ENCODE data around the gene KRT9. TPM values are rescaled to one million over a fixed set of nuclear protein-coding genes. Genes with fewer than 3 reads are reported as not detected.
"Not testable (repeated sequence)": the region's sequence is repeated elsewhere in the genome, so short reads cannot be mapped to it uniquely, and the experiment has no call there.

KRT9 gene
- polyA plus RNA-seq, 2 donors, result 0.12 to 0.24 TPM

- H3K27me3 ChIP-seq (ENCODE audit: control insufficient read depth in 1 of 2, insufficient read depth in 2 of 2, low read length in 2 of 2); H3K9me3 ChIP-seq (ENCODE audit: control insufficient read depth in 2 of 2, insufficient read depth in 1 of 2, low read depth in 1 of 2, low read length in 1 of 2); H3K4me3 ChIP-seq (ENCODE audit: low read depth in 1 of 2, low read length in 2 of 2); H3K27ac ChIP-seq (ENCODE audit: low read depth in 2 of 2, low read length in 1 of 2); H3K36me3 ChIP-seq (ENCODE audit: control insufficient read depth in 2 of 2, insufficient read depth in 2 of 2, low read length in 1 of 2): not testable (repeated sequence)
- peaks cover 0 to 15% of the 10 kb centered on the region in 2 donors for H3K4me1 ChIP-seq (ENCODE audit: control insufficient read depth in 2 of 2, insufficient read depth in 2 of 2, low read length in 1 of 2)
- WGBS, 2 donors, result 71 to 87% methylated on average over 4 of the region's 4 CpGs
Measured at GRCh38 chr17:41616486-41616885, 44.6 kb upstream of the KRT9 start.

GRCh38 chr17:41615454-41615853 is 43.6 kb upstream of the KRT9 start:
- Histone ChIP-seq H3K36me3 (ENCODE audit: control insufficient read depth in 2 of 2, insufficient read depth in 2 of 2, low read length in 1 of 2) (no peaks in the 10 kb centered on the region), H3K27me3 (ENCODE audit: control insufficient read depth in 1 of 2, insufficient read depth in 2 of 2, low read length in 2 of 2) (no peaks in the 10 kb centered on the region), H3K9me3 (ENCODE audit: control insufficient read depth in 2 of 2, insufficient read depth in 1 of 2, low read depth in 1 of 2, low read length in 1 of 2) (no peaks in the 10 kb centered on the region), H3K27ac (ENCODE audit: low read depth in 2 of 2, low read length in 1 of 2) (no peak overlapping the region), H3K4me3 (ENCODE audit: low read depth in 1 of 2, low read length in 2 of 2) (no peak overlapping the region), H3K4me1 (ENCODE audit: control insufficient read depth in 2 of 2, insufficient read depth in 2 of 2, low read length in 1 of 2) (peaks cover 0 to 10% of the 10 kb centered on the region in 2 donors)
- 26 to 30% methylated on average over 7 of the region's 7 CpGs for WGBS, 2 donors

- H3K27me3 ChIP-seq (ENCODE audit: control insufficient read depth in 1 of 2, insufficient read depth in 2 of 2, low read length in 2 of 2); H3K27ac ChIP-seq (ENCODE audit: low read depth in 2 of 2, low read length in 1 of 2); H3K36me3 ChIP-seq (ENCODE audit: control insufficient read depth in 2 of 2, insufficient read depth in 2 of 2, low read length in 1 of 2); H3K4me3 ChIP-seq (ENCODE audit: low read depth in 1 of 2, low read length in 2 of 2); H3K9me3 ChIP-seq (ENCODE audit: control insufficient read depth in 2 of 2, insufficient read depth in 1 of 2, low read depth in 1 of 2, low read length in 1 of 2): not testable (repeated sequence)
- WGBS, 2 donors, result 60 to 63% methylated on average over 9 of the region's 9 CpGs
- H3K4me1 ChIP-seq (ENCODE audit: control insufficient read depth in 2 of 2, insufficient read depth in 2 of 2, low read length in 1 of 2), result peaks cover 0 to 10% of the 10 kb centered on the region in 2 donors
Measured at GRCh38 chr17:41614767-41615166, 42.9 kb upstream of the KRT9 start.

- H3K27ac ChIP-seq (ENCODE audit: low read depth in 2 of 2, low read length in 1 of 2), result no peak overlapping the region
Measured at GRCh38 chr17:41614098-41614497, 42.2 kb upstream of the KRT9 start.

GRCh38 chr17:41613277-41614082 is 41.6 kb upstream of the KRT9 start:
- Histone ChIP-seq H3K9me3 (ENCODE audit: control insufficient read depth in 2 of 2, insufficient read depth in 1 of 2, low read depth in 1 of 2, low read length in 1 of 2) (no peaks in the 10 kb centered on the region), H3K27ac (ENCODE audit: low read depth in 2 of 2, low read length in 1 of 2) (peak overlapping the region in 1 of 2 donors; percentile 79), H3K36me3 (ENCODE audit: control insufficient read depth in 2 of 2, insufficient read depth in 2 of 2, low read length in 1 of 2) (no peaks in the 10 kb centered on the region), H3K4me1 (ENCODE audit: control insufficient read depth in 2 of 2, insufficient read depth in 2 of 2, low read length in 1 of 2) (peaks cover 0 to 7% of the 10 kb centered on the region in 2 donors), H3K27me3 (ENCODE audit: control insufficient read depth in 1 of 2, insufficient read depth in 2 of 2, low read length in 2 of 2) (no peaks in the 10 kb centered on the region), H3K4me3 (ENCODE audit: low read depth in 1 of 2, low read length in 2 of 2) (no peak overlapping the region)
- WGBS, 2 donors, result 80 to 89% methylated on average over 11 of the region's 11 CpGs

More at GRCh38 chr17:41614098-41614497, 42.2 kb upstream of the KRT9 start:
- H3K4me1 ChIP-seq (ENCODE audit: control insufficient read depth in 2 of 2, insufficient read depth in 2 of 2, low read length in 1 of 2), result peaks cover 0 to 9% of the 10 kb centered on the region in 2 donors
- H3K4me3 ChIP-seq (ENCODE audit: low read depth in 1 of 2, low read length in 2 of 2), result no peak overlapping the region
- no peaks in the 10 kb centered on the region for H3K9me3 ChIP-seq (ENCODE audit: control insufficient read depth in 2 of 2, insufficient read depth in 1 of 2, low read depth in 1 of 2, low read length in 1 of 2)
- H3K36me3 ChIP-seq (ENCODE audit: control insufficient read depth in 2 of 2, insufficient read depth in 2 of 2, low read length in 1 of 2), result no peaks in the 10 kb centered on the region
- no peaks in the 10 kb centered on the region for H3K27me3 ChIP-seq (ENCODE audit: control insufficient read depth in 1 of 2, insufficient read depth in 2 of 2, low read length in 2 of 2)
- 88 to 89% methylated on average over 5 of the region's 5 CpGs for WGBS, 2 donors

- not testable (repeated sequence) for H3K4me1 ChIP-seq (ENCODE audit: control insufficient read depth in 2 of 2, insufficient read depth in 2 of 2, low read length in 1 of 2)
- peak within 1 kb of the TSS; percentile 38 to 45 for H3K4me3 ChIP-seq (ENCODE audit: low read depth in 1 of 2, low read length in 2 of 2)
- peak within 1 kb of the TSS in 1 of 2 donors; percentile 79 for H3K27ac ChIP-seq (ENCODE audit: low read depth in 2 of 2, low read length in 1 of 2)
Measured at GRCh38 chr17:41612376-41613160, 40.7 kb upstream of the KRT9 start, which contains the start of gene KRT16. Gene KRT16, minus strand, starts transcription at chr17:41612767. Its CDS starts 79 bp downstream, at chr17:41612688.

GRCh38 chr17:41610965-41611640 is 39.2 kb upstream of the KRT9 start:
- 84 to 94% methylated on average over 25 of the region's 25 CpGs for WGBS, 2 donors
- Histone ChIP-seq H3K27ac (ENCODE audit: low read depth in 2 of 2, low read length in 1 of 2) (peak overlapping the region in 1 of 2 donors; percentile 27), H3K4me1 (ENCODE audit: control insufficient read depth in 2 of 2, insufficient read depth in 2 of 2, low read length in 1 of 2) (peaks cover 0 to 7% of the 10 kb centered on the region in 2 donors), H3K36me3 (ENCODE audit: control insufficient read depth in 2 of 2, insufficient read depth in 2 of 2, low read length in 1 of 2) (no peaks in the 10 kb centered on the region), H3K27me3 (ENCODE audit: control insufficient read depth in 1 of 2, insufficient read depth in 2 of 2, low read length in 2 of 2) (no peaks in the 10 kb centered on the region), H3K9me3 (ENCODE audit: control insufficient read depth in 2 of 2, insufficient read depth in 1 of 2, low read depth in 1 of 2, low read length in 1 of 2) (no peaks in the 10 kb centered on the region), H3K4me3 (ENCODE audit: low read depth in 1 of 2, low read length in 2 of 2) (peak overlapping the region; percentile 38 to 45)

More at GRCh38 chr17:41612376-41613160, 40.7 kb upstream of the KRT9 start, which contains the start of gene KRT16:
- 50 to 65% methylated on average over 31 of the region's 31 CpGs for WGBS, 2 donors
- not testable (repeated sequence) for H3K27me3 ChIP-seq (ENCODE audit: control insufficient read depth in 1 of 2, insufficient read depth in 2 of 2, low read length in 2 of 2); H3K9me3 ChIP-seq (ENCODE audit: control insufficient read depth in 2 of 2, insufficient read depth in 1 of 2, low read depth in 1 of 2, low read length in 1 of 2); H3K36me3 ChIP-seq (ENCODE audit: control insufficient read depth in 2 of 2, insufficient read depth in 2 of 2, low read length in 1 of 2)

- not testable (repeated sequence) for H3K4me1 ChIP-seq (ENCODE audit: control insufficient read depth in 2 of 2, insufficient read depth in 2 of 2, low read length in 1 of 2); H3K9me3 ChIP-seq (ENCODE audit: control insufficient read depth in 2 of 2, insufficient read depth in 1 of 2, low read depth in 1 of 2, low read length in 1 of 2); H3K36me3 ChIP-seq (ENCODE audit: control insufficient read depth in 2 of 2, insufficient read depth in 2 of 2, low read length in 1 of 2); H3K27ac ChIP-seq (ENCODE audit: low read depth in 2 of 2, low read length in 1 of 2); H3K27me3 ChIP-seq (ENCODE audit: control insufficient read depth in 1 of 2, insufficient read depth in 2 of 2, low read length in 2 of 2)
- peak overlapping the region; percentile 14 to 29 for H3K4me3 ChIP-seq (ENCODE audit: low read depth in 1 of 2, low read length in 2 of 2)
- WGBS, 2 donors, result 39 to 57% methylated on average over 10 of the region's 10 CpGs
Measured at GRCh38 chr17:41610061-41610517, 38.2 kb upstream of the KRT9 start.

GRCh38 chr17:41606930-41607329 is 35.1 kb upstream of the KRT9 start:
- not testable (repeated sequence) for H3K27me3 ChIP-seq (ENCODE audit: control insufficient read depth in 1 of 2, insufficient read depth in 2 of 2, low read length in 2 of 2); H3K27ac ChIP-seq (ENCODE audit: low read depth in 2 of 2, low read length in 1 of 2); H3K4me3 ChIP-seq (ENCODE audit: low read depth in 1 of 2, low read length in 2 of 2); H3K4me1 ChIP-seq (ENCODE audit: control insufficient read depth in 2 of 2, insufficient read depth in 2 of 2, low read length in 1 of 2); H3K36me3 ChIP-seq (ENCODE audit: control insufficient read depth in 2 of 2, insufficient read depth in 2 of 2, low read length in 1 of 2); H3K9me3 ChIP-seq (ENCODE audit: control insufficient read depth in 2 of 2, insufficient read depth in 1 of 2, low read depth in 1 of 2, low read length in 1 of 2)
- 68 to 94% methylated on average over 4 of the region's 4 CpGs for WGBS, 2 donors
